HG02938 (cell line): Measurements from ENCODE around the gene EPB41.

Experiments used
- ATAC-seq: cut with Tn5 transposase; IDR thresholded peaks from one replicate; pipeline ENCODE4 v1.9.1; 2021; ENCODE audit warnings: mild to moderate bottlenecking, moderate library complexity; ENCODE audit not compliant: unreplicated experiment

EPB41 gene

DNA sequence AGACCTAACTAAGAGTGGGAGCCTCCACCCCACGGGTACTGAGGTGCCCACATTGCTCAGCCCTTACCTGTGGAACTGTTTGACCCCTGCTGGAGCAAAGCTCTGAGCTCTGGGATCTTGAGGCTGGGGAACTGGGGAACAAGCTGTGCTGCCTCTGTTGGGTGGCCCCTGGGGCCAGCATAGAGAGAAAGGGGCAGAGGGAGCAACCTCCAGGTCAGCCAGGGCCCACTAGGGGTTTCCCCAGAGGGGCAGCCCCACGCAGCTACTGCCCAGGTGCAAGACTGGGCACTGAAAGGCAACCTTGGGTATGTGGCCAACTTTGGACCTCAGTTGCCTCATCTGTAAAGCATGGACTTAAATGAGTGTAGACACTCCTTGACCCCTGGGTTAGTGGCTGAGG lies 23.5 kb upstream of the EPB41 start:
- ATAC-seq, result no peak

- ATAC-seq, result no peak
Observed at GRCh38 chr1:28891256-28891655, 23.1 kb upstream of the EPB41 start.

- ATAC-seq, result no peak
Observed at GRCh38 chr1:28893403-28894102, 20.8 kb upstream of the EPB41 start.

DNA sequence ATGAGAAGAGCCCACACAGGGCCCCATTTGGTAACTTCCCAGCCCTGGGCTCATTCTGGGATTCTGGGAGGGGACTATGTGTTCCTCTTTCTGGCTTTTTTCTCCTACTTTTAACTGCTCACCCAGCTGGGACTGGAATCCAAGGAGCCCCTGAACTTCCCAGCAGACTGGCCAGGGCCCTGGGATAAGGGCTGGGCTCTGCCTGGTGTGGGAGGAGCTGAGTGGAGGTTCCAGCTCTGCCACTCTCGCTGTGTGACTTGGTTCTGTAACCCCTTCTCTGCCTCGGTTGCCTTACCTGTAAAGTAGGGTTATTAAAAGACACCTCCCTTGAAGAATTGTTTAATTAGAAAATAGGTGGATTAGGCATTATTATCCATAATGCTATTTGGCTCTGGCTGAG lies 19.6 kb upstream of the EPB41 start:
- ATAC-seq, result no peak

- no peak for ATAC-seq
Observed at GRCh38 chr1:28895896-28896608, 18.3 kb upstream of the EPB41 start.

DNA sequence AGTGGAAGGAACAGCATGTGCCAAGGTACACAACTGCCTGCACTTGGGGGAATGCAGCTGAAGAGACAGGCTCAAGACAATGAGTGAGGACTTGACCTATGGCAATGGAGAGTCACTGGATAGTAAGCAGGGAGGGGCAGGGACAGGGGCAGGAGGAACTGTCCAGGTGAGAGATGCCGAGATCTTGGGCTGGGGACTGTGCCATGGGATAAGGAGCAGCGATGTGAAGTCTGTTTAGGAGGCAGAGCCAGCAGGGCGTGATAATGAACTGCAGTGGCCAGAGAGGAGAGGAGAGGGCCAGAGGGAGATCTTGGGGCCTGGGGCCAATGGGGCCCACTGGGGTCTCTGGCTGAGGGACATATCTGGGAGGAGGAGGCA lies 17.8 kb upstream of the EPB41 start:
- ATAC-seq, result no peak

DNA sequence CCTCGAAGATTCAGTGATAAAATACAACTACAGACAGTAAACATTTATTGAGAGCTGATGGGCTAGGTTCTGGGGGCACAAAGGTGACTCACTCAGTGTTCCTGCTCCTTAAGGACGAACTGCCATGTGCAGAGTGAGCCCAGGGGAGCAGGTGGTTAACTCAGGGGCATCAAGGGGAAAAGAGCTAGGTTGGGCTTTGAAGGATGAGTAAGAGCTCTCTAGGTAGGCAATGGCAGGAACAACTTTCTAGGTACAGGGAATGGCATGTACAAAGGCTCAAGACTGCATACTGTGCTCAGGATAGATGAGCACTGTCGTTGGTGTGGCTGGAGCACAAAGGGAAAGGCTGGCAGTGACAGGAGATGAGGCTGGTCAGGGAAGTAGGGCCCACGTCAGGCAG lies 16.6 kb upstream of the EPB41 start:
- no peak for ATAC-seq

- ATAC-seq, result no peak
Observed at GRCh38 chr1:28898405-28898881, 15.9 kb upstream of the EPB41 start.

DNA sequence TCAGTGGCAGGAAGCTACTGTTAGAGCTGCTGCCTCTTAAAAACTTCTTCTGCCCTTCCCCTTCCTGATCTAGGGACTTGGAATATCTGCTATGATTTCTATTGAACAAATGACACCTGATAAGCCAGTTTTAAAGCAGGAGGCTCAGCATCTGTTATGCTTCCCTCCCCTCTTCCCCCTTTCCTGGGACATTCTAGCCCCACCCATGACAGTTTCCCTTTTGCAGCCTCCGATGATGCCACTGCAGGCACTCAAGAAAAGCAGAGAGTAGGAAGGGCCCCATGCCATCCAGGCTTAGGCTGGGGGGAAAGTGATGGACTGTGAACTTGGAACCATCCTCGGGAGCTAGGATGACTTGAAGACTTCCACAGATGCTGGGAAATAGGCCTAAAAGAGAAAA lies 15.1 kb upstream of the EPB41 start:
- ATAC-seq, result no peak

DNA sequence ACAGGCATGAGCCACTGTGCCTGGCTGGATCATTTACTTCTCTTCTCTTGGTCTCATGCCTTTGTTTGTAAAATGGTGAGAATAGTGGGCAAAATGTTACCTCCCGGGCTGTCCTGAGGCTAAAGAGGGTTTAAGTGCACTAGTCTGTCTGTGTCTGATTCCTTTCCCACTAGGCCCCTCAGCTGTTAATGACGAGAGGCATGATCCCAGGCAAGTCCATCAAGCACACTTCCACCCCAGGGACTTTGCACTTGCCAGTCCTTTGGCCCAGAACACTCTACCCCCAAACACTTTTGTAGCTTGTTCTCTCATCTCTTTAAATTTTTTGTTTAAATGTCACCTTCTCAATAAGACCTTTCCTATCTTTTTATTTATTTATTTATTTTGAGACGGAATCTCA lies 13.8 kb upstream of the EPB41 start:
- ATAC-seq, result no peak

- ATAC-seq, result no peak
Observed at GRCh38 chr1:28902738-28903137, 11.6 kb upstream of the EPB41 start.

GRCh38 chr1:28905921-28906666 lies 8.3 kb upstream of the EPB41 start:
- no peak for ATAC-seq

GRCh38 chr1:28909198-28909597 lies 5.2 kb upstream of the EPB41 start:
- no peak for ATAC-seq

DNA sequence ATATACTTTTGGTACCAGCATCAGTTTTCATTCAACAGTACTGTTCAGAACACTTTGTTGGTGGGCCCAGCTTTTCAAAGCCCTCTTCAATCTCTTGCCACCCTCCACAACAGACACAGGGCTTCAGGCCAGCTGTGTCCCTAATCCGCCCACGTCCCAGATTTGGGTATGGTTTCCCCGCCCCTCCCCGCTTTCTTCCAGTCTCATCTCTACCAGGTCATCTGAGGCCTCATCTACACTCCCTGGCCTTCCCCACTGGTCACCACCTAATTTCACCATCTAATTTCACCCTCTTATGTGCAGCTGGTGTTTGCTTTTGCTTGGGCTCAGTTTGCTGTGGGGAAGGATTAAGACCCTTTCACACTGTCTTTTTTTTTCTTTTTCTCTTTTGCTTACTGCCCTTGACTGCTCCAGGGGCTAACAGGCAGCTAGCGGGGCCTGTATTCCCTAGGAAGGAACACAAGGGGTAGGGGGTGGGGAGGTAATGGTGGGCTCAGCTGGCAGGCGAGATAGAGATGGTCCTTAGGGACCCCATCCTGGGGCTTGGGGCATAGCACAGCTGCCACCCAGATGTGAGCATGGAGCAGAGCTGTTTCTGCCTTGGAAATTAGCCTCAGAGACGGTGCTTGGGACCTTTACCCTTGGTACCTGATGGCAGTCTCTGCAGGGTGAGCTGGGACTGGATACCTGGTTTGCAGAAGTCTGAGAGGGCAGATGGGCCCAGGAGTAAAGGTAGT lies 3.8 kb upstream of the EPB41 start:
- no peak for ATAC-seq

DNA sequence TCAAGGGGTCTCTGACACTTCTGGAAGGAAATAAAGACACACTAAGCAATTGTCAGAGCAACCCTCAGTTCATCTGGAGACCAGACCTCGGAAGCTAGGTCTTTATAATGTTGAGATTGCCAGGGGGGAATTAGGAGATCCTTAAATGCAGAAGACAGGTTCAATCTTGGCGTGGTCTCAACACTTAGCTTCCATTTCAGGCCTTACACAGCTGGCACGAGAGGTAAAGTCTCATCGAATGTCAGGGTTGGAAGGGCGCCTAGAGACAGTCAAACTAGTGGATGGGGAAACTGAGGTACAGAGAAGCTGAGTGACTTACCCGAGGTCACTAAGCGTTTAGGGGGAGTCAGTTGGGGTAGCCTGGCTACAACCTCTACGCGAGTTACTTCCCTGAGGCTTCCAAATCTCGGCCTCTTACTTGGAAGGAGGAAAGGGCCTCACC lies 562 bp upstream of the EPB41 start:
- no peak for ATAC-seq

- no peak for ATAC-seq
Observed at GRCh38 chr1:28915031-28915895, 894 bp downstream of the EPB41 start.

GRCh38 chr1:28917757-28918118 lies 3.4 kb downstream of the EPB41 start:
- no peak for ATAC-seq

DNA sequence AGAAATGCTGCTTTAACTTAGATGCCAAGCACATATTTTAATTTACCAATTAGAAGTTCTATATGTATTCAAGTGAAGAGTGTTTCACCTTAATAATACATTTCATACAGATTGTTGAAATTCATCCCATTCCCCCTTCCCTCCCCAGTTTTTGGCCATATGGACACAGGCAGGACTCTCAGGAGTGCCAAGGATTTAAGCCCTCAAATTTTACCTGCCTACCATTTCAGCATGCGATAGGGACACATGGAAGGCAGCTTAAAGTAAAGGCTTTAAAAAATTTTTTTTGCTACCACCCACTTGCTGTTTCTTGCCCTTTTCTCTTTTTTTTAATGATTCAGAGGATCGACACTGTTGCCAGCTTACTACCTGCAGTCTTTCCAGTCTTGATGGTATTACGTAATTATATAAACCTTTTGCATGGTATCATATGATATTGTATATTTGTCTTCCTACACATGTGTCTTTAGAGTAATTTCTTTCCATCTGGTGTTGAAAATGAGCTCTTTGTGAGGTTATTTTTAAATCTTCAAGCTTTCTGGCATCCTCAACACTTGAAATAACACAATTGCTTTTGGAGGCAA lies 7.0 kb downstream of the EPB41 start:
- no peak for ATAC-seq

DNA sequence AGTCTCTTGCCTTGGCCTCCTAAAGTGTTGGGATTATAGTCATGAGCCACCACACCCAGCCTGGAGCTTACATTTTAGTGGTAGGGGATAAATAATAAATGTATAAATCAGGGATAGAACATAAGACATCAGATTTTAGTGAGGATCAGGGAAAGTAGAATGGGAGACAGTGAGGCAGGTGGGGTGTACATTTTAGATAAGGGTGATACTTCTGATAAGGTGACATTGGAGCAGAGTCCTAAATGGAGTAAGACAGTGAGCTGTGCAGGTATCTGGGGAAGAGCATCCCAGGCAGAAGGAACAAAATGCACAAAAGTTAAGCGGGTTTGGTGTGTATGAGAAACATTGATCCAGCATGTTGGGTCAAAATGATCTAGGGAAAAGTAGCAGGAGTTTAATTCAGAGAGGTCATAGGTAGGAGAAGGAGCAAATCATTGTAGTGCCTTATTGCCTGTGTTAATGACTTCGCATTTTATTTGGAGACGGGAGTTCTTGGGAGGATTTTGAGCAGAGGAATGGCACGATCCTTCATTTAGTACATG lies 11.1 kb downstream of the EPB41 start:
- no peak for ATAC-seq
